HEK293 (cell line): ENCODE data around the gene KIF9.
"Not testable (repeated sequence)": the region's sequence is repeated elsewhere in the genome, so short reads cannot be mapped to it uniquely, and the experiment has no call there.

Experiments
- CTCF ChIA-PET: fragments of 350-600 bp; formaldehyde crosslinking; extraction: SDS; loops from one replicate; lab custom pipeline; 2021; ENCODE audit warnings: antibody characterized with exemption; lab: Yijun Ruan, JAX
- POLR2A ChIA-PET: fragments of 300-600 bp; formaldehyde crosslinking; extraction: SDS; loops from one replicate; lab custom pipeline; 2020; ENCODE audit warnings: antibody characterized with exemption, inconsistent platforms; lab: Yijun Ruan, JAX
- H3K27ac ChIP-seq: fragments of 200-500 bp; sonication (Bioruptor generic); 2 replicates; pipeline ENCODE4 v1.5.1; 2014; ENCODE audit warnings: low read depth, low read length, control low read depth, inconsistent platforms; ENCODE audit errors: extremely low read depth
- H3K36me3 ChIP-seq, 2 experiments: fragments of 200-500 bp in 1 of 2; sonication (Bioruptor generic) in 1 of 2; 1 replicate in 1 of 2; 2 replicates in 1 of 2; pipeline ENCODE4 v1.5.1; 2014 to 2017; ENCODE audit warnings: inconsistent platforms in 2 of 2, low read length in 2 of 2; ENCODE audit not compliant: control insufficient read depth in 2 of 2, insufficient read depth in 1 of 2
- H3K4me1 ChIP-seq: fragments of 200-500 bp; sonication (Bioruptor generic); 2 replicates; pipeline ENCODE4 v1.5.1; 2014; ENCODE audit warnings: mild to moderate bottlenecking, low read length, inconsistent platforms; ENCODE audit not compliant: control insufficient read depth, insufficient read depth
- H3K4me3 ChIP-seq: 2 replicates; pipeline ENCODE4 v1.5.1; 2011; ENCODE audit warnings: low read depth, mild to moderate bottlenecking, control low read depth, low read length, moderate library complexity
- H3K9me3 ChIP-seq: fragments of 200-500 bp; sonication (Bioruptor generic); 2 replicates; pipeline ENCODE4 v1.5.1; 2014; ENCODE audit warnings: low read depth, low read length, inconsistent platforms; ENCODE audit not compliant: control insufficient read depth, insufficient read depth
- GFI1B ChIP-seq: fragments of 450-650 bp; formaldehyde crosslinking; IDR thresholded peaks from 2 replicates; pipeline ENCODE4 v1.5.1; 2016; ENCODE audit warnings: missing biosample characterization, missing genetic modification characterization
- KLF16 ChIP-seq: fragments of 450-650 bp; formaldehyde crosslinking; IDR thresholded peaks from 2 replicates; pipeline ENCODE4 v1.5.1; 2017; ENCODE audit warnings: missing biosample characterization, missing genetic modification characterization
- KLF7 ChIP-seq: fragments of 450-650 bp; formaldehyde crosslinking; IDR thresholded peaks from 2 replicates; pipeline ENCODE4 v1.5.1; 2016; ENCODE audit warnings: missing biosample characterization, missing genetic modification characterization, borderline replicate concordance
- SETDB1 ChIP-seq: IDR thresholded peaks from one replicate; pipeline ENCODE4 v1.6.1; 2017; ENCODE audit warnings: mild to moderate bottlenecking, low read length, moderate library complexity, mixed read lengths; ENCODE audit not compliant: insufficient read length
- TCF7L2 ChIP-seq: IDR thresholded peaks from 2 replicates; pipeline ENCODE4 v1.6.1; 2011; ENCODE audit warnings: low read depth, mild to moderate bottlenecking, inconsistent platforms, low read length, moderate library complexity, borderline replicate concordance
- ZBTB17 ChIP-seq: fragments of 450-650 bp; formaldehyde crosslinking; IDR thresholded peaks from 2 replicates; pipeline ENCODE4 v1.5.1; 2016; ENCODE audit warnings: missing biosample characterization, missing genetic modification characterization
- ZBTB44 ChIP-seq: fragments of 450-650 bp; IDR thresholded peaks from 2 replicates; pipeline ENCODE4 v1.5.1; 2018; ENCODE audit warnings: missing biosample characterization, mild to moderate bottlenecking, missing genetic modification characterization
- ZFP41 ChIP-seq: fragments of 450-650 bp; formaldehyde crosslinking; IDR thresholded peaks from 2 replicates; pipeline ENCODE4 v1.5.1; 2016; ENCODE audit warnings: missing biosample characterization, missing genetic modification characterization, borderline replicate concordance
- ZNF214 ChIP-seq: fragments of 450-650 bp; formaldehyde crosslinking; IDR thresholded peaks from 2 replicates; pipeline ENCODE4 v1.5.1; 2017; ENCODE audit warnings: missing biosample characterization, mild to moderate bottlenecking, missing genetic modification characterization, borderline replicate concordance
- ZNF529 ChIP-seq: fragments of 450-650 bp; formaldehyde crosslinking; IDR thresholded peaks from 2 replicates; pipeline ENCODE4 v1.5.1; 2017; ENCODE audit warnings: missing genetic modification characterization, missing biosample characterization; ENCODE audit not compliant: insufficient replicate concordance
- ZNF610 ChIP-seq: fragments of 450-650 bp; formaldehyde crosslinking; IDR thresholded peaks from 2 replicates; pipeline ENCODE4 v1.5.1; 2016; ENCODE audit warnings: missing biosample characterization, missing genetic modification characterization, borderline replicate concordance
- ZNF626 ChIP-seq: fragments of 450-650 bp; sonication (Bioruptor Pico); formaldehyde crosslinking; IDR thresholded peaks from 2 replicates; pipeline ENCODE4 v1.5.1; 2018; ENCODE audit warnings: missing biosample characterization, missing genetic modification characterization, inconsistent platforms
- ZNF654 ChIP-seq: fragments of 450-650 bp; formaldehyde crosslinking; IDR thresholded peaks from 2 replicates; pipeline ENCODE4 v1.5.1; 2016; ENCODE audit warnings: low read depth, missing biosample characterization, missing genetic modification characterization
- ZNF791 ChIP-seq: fragments of 450-650 bp; formaldehyde crosslinking; IDR thresholded peaks from 2 replicates; pipeline ENCODE4 v1.5.1; 2016; ENCODE audit warnings: missing biosample characterization, missing genetic modification characterization
- ZNF837 ChIP-seq: fragments of 450-650 bp; formaldehyde crosslinking; IDR thresholded peaks from 2 replicates; pipeline ENCODE4 v1.5.1; 2016; ENCODE audit warnings: missing biosample characterization, missing genetic modification characterization
- TF ChIP-seq, protein P1 (sequence below): fragments of 450-650 bp; formaldehyde crosslinking; IDR thresholded peaks from 2 replicates; pipeline ENCODE4 v1.5.1; 2017; ENCODE audit warnings: missing biosample characterization, mild to moderate bottlenecking, missing genetic modification characterization, moderate library complexity
- TF ChIP-seq, protein P2 (sequence below): fragments of 450-650 bp; formaldehyde crosslinking; IDR thresholded peaks from 2 replicates; pipeline ENCODE4 v1.5.0; 2017; ENCODE audit warnings: missing biosample characterization, missing genetic modification characterization, borderline replicate concordance
- TF ChIP-seq, protein P3 (sequence below): fragments of 450-650 bp; formaldehyde crosslinking; IDR thresholded peaks from 2 replicates; pipeline ENCODE4 v1.5.1; 2016; ENCODE audit warnings: missing biosample characterization, missing genetic modification characterization

KIF9 gene

DNA sequence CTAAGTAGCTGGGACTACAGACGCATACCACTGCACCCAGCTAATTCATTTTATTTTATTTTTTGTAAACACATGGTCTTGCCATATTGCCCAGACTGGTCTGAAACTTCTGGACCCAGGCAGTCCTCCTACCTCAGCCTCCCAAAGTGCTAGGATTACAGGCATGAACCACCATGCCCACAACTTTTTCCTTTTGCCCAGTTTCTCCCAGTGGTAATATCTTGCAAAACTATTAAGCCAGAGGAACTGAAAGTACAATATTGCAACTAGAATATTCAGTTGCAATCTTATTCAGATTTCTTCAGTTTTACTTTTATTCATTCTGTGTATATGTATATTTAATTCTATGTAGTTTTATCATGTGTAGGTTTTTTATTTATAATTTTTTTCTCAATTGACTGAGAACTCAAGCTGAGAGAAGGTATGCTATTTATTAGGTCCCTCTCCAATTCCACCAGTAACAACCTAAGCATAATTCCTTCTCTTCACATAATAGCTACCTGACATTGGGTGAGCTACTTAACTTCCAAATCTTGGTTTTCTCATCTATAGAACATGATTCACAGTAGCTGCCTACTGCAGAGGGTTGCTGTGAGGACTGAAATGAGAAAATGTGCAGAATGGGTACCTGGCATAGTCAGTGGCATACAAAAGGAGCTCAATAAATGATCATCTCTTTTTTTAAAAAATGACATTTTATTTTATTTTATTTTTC lies 30.9 kb upstream of the KIF9 start:
- POLR2A ChIA-PET: no interaction called here

DNA sequence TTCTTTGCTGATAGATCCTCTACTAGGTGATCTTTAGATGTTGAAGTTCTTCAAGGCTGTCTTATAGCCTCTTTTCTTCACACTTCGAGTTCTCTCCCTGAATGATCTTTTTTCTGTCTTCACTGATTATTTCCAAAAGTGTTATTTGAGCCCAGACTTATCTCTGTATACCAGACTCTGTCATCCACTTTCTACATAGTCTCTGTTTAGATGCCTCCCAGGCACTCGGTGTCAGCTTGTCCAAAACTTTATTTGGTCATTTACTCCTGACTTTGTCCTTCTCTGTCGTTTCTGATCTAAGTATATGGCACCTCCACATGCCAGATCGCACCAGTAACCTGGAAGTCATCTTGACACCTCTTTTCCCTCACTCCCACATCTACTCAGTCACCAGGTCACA lies 27.8 kb upstream of the KIF9 start:
- ChIA-PET POLR2A (no interaction called here), CTCF (interaction anchor here (4.7 kb wide), 1 partner anchor 14 kb away, joined by 27 read pairs; no protein-coding TSS in a partner anchor)
- H3K36me3 ChIP-seq: no peaks in the 10 kb centered on the region
- no peak overlapping the region for H3K27ac ChIP-seq
- no peak overlapping the region for H3K4me3 ChIP-seq
- TF ChIP-seq ZNF791 (tag by site-specific recombination) (no peak), ZNF529 (tag by site-specific recombination) (no peak), KLF16 (no peak), ZFP41 (tag by site-specific recombination) (no peak), GFI1B (no peak), ZNF610 (tag by site-specific recombination) (no peak), SETDB1 (no peak), KLF7 (tag by site-specific recombination) (no peak), ZBTB44 (tag by site-specific recombination) (no peak), ZNF654 (tag by site-specific recombination) (no peak)
- no peaks in the 10 kb centered on the region for H3K9me3 ChIP-seq
- no peaks in the 10 kb centered on the region for H3K4me1 ChIP-seq

More for the DNA sequence above, 30.9 kb upstream of the KIF9 start:
- Histone ChIP-seq H3K9me3 (no peaks in the 10 kb centered on the region), H3K4me3 (no peak overlapping the region), H3K27ac (no peak overlapping the region), H3K4me1 (no peaks in the 10 kb centered on the region), H3K36me3 (no peaks in the 10 kb centered on the region)
- CTCF ChIA-PET: interaction anchor here (1.0 to 4.7 kb wide), 2 partner anchors 11 to 14 kb away, joined by 5 to 27 read pairs; no protein-coding TSS in a partner anchor
- TF ChIP-seq ZNF626 (no peak), ZNF214 (tag by site-specific recombination) (no peak)

DNA sequence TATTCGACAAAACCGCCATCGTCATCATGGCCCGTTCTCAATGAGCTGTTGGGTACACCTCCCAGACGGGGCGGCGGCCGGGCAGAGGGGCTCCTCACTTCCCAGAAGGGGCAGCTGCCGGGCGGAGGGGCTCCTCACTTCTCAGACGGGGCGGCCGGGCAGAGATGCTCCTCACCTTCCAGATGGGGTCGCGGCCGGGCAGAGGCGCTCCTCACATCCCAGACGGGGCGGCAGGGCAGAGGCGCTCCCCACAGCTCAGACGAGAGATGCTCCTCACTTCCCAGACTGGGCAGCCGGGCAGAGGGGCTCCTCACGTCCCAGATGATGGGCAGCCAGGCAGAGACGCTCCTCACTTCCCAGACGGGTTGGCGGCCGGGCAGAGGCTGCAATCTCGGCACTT lies 26.6 kb upstream of the KIF9 start:
- H3K36me3 ChIP-seq, H3K4me3 ChIP-seq, CTCF ChIA-PET, H3K27ac ChIP-seq, H3K9me3 ChIP-seq, POLR2A ChIA-PET, H3K4me1 ChIP-seq: not testable (repeated sequence)

GRCh38 chr3:47306022-47306421 lies 23.4 kb upstream of the KIF9 start:
- Histone ChIP-seq H3K9me3 (no peaks in the 10 kb centered on the region), H3K4me3 (no peak overlapping the region), H3K36me3 (peaks cover 0 to 18% of the 10 kb centered on the region in 2 experiments; a peak in 1 of 3 replicates), H3K4me1 (no peaks in the 10 kb centered on the region), H3K27ac (no peak overlapping the region)
- POLR2A ChIA-PET: no interaction called here
- CTCF ChIA-PET: interaction anchor here (1.3 kb wide), 1 partner anchor 18 kb away, joined by 4 read pairs; no protein-coding TSS in a partner anchor
- TF ChIP-seq ZNF837 (no peak), TCF7L2 (no peak), ZBTB17 (tag by site-specific recombination) (no peak), ZBTB44 (tag by site-specific recombination) (no peak)
- TF ChIP-seq, protein P1, sequence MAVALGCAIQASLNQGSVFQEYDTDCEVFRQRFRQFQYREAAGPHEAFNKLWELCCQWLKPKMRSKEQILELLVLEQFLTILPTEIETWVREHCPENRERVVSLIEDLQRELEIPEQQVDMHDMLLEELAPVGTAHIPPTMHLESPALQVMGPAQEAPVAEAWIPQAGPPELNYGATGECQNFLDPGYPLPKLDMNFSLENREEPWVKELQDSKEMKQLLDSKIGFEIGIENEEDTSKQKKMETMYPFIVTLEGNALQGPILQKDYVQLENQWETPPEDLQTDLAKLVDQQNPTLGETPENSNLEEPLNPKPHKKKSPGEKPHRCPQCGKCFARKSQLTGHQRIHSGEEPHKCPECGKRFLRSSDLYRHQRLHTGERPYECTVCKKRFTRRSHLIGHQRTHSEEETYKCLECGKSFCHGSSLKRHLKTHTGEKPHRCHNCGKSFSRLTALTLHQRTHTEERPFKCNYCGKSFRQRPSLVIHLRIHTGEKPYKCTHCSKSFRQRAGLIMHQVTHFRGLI: no peak
- TF ChIP-seq, protein P2, sequence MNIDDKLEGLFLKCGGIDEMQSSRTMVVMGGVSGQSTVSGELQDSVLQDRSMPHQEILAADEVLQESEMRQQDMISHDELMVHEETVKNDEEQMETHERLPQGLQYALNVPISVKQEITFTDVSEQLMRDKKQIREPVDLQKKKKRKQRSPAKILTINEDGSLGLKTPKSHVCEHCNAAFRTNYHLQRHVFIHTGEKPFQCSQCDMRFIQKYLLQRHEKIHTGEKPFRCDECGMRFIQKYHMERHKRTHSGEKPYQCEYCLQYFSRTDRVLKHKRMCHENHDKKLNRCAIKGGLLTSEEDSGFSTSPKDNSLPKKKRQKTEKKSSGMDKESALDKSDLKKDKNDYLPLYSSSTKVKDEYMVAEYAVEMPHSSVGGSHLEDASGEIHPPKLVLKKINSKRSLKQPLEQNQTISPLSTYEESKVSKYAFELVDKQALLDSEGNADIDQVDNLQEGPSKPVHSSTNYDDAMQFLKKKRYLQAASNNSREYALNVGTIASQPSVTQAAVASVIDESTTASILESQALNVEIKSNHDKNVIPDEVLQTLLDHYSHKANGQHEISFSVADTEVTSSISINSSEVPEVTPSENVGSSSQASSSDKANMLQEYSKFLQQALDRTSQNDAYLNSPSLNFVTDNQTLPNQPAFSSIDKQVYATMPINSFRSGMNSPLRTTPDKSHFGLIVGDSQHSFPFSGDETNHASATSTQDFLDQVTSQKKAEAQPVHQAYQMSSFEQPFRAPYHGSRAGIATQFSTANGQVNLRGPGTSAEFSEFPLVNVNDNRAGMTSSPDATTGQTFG: no peak
- TF ChIP-seq, protein P3, sequence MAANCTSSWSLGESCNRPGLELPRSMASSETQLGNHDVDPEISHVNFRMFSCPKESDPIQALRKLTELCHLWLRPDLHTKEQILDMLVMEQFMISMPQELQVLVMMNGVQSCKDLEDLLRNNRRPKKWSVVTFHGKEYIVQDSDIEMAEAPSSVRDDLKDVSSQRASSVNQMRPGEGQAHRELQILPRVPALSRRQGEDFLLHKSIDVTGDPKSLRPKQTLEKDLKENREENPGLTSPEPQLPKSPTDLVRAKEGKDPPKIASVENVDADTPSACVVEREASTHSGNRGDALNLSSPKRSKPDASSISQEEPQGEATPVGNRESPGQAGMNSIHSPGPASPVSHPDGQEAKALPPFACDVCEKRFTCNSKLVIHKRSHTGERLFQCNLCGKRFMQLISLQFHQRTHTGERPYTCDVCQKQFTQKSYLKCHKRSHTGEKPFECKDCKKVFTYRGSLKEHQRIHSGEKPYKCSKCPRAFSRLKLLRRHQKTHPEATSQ: no peak
